Measurements from ENCODE around the gene ARID5B.

ARID5B gene

GRCh38 chr10:61933859-61934555, 32.5 kb downstream of the ARID5B start:
- no peaks in the 10 kb centered on the region for H3K4me1 ChIP-seq (ENCODE audit: control insufficient read depth, low read depth, low read length)
- H3K4me3 ChIP-seq (ENCODE audit: low read length), result no peak overlapping the region
- no peaks in the 10 kb centered on the region for H3K27me3 ChIP-seq (ENCODE audit: control insufficient read depth, insufficient read depth, low read length)
- H3K9ac ChIP-seq (ENCODE audit: low read length), result no peak overlapping the region
- no peak overlapping the region for H3K27ac ChIP-seq (ENCODE audit: low read length)
- no peaks in the 10 kb centered on the region for H3K9me3 ChIP-seq (ENCODE audit: control insufficient read depth, low read depth, low read length)
- H3K36me3 ChIP-seq (ENCODE audit: control insufficient read depth, low read depth, low read length), result no peaks in the 10 kb centered on the region

- no peaks in the 10 kb centered on the region for H3K36me3 ChIP-seq (ENCODE audit: control insufficient read depth, low read depth, low read length)
- no peaks in the 10 kb centered on the region for H3K4me1 ChIP-seq (ENCODE audit: control insufficient read depth, low read depth, low read length)
- H3K27me3 ChIP-seq (ENCODE audit: control insufficient read depth, insufficient read depth, low read length), result no peaks in the 10 kb centered on the region
- no peak overlapping the region for H3K9ac ChIP-seq (ENCODE audit: low read length)
- H3K9me3 ChIP-seq (ENCODE audit: control insufficient read depth, low read depth, low read length), result no peaks in the 10 kb centered on the region
- H3K27ac ChIP-seq (ENCODE audit: low read length), result no peak overlapping the region
- H3K4me3 ChIP-seq (ENCODE audit: low read length), result no peak overlapping the region
Observed at GRCh38 chr10:61935077-61935476, 33.6 kb downstream of the ARID5B start.

GRCh38 chr10:61936770-61937169, 35.3 kb downstream of the ARID5B start:
- no peak overlapping the region for H3K27ac ChIP-seq (ENCODE audit: low read length)
- H3K27me3 ChIP-seq (ENCODE audit: control insufficient read depth, insufficient read depth, low read length), result no peaks in the 10 kb centered on the region
- no peak overlapping the region for H3K4me3 ChIP-seq (ENCODE audit: low read length)
- no peak overlapping the region for H3K9ac ChIP-seq (ENCODE audit: low read length)
- no peaks in the 10 kb centered on the region for H3K9me3 ChIP-seq (ENCODE audit: control insufficient read depth, low read depth, low read length)
- no peaks in the 10 kb centered on the region for H3K36me3 ChIP-seq (ENCODE audit: control insufficient read depth, low read depth, low read length)
- no peaks in the 10 kb centered on the region for H3K4me1 ChIP-seq (ENCODE audit: control insufficient read depth, low read depth, low read length)

GRCh38 chr10:61937631-61938351, 36.3 kb downstream of the ARID5B start:
- H3K4me1 ChIP-seq (ENCODE audit: control insufficient read depth, low read depth, low read length), result no peaks in the 10 kb centered on the region
- no peak overlapping the region for H3K9ac ChIP-seq (ENCODE audit: low read length)
- no peak overlapping the region for H3K4me3 ChIP-seq (ENCODE audit: low read length)
- no peaks in the 10 kb centered on the region for H3K36me3 ChIP-seq (ENCODE audit: control insufficient read depth, low read depth, low read length)
- H3K9me3 ChIP-seq (ENCODE audit: control insufficient read depth, low read depth, low read length), result no peaks in the 10 kb centered on the region
- no peaks in the 10 kb centered on the region for H3K27me3 ChIP-seq (ENCODE audit: control insufficient read depth, insufficient read depth, low read length)
- no peak overlapping the region for H3K27ac ChIP-seq (ENCODE audit: low read length)

GRCh38 chr10:61939902-61940301, 38.4 kb downstream of the ARID5B start:
- Histone ChIP-seq H3K9ac (ENCODE audit: low read length) (no peak overlapping the region), H3K27ac (ENCODE audit: low read length) (no peak overlapping the region), H3K9me3 (ENCODE audit: control insufficient read depth, low read depth, low read length) (no peaks in the 10 kb centered on the region), H3K27me3 (ENCODE audit: control insufficient read depth, insufficient read depth, low read length) (no peaks in the 10 kb centered on the region), H3K4me1 (ENCODE audit: control insufficient read depth, low read depth, low read length) (no peaks in the 10 kb centered on the region), H3K4me3 (ENCODE audit: low read length) (no peak overlapping the region), H3K36me3 (ENCODE audit: control insufficient read depth, low read depth, low read length) (no peaks in the 10 kb centered on the region)

GRCh38 chr10:61941202-61941681, 39.7 kb downstream of the ARID5B start:
- no peak overlapping the region for H3K27ac ChIP-seq (ENCODE audit: low read length)
- no peaks in the 10 kb centered on the region for H3K36me3 ChIP-seq (ENCODE audit: control insufficient read depth, low read depth, low read length)
- no peak overlapping the region for H3K9ac ChIP-seq (ENCODE audit: low read length)
- no peaks in the 10 kb centered on the region for H3K4me1 ChIP-seq (ENCODE audit: control insufficient read depth, low read depth, low read length)
- no peaks in the 10 kb centered on the region for H3K27me3 ChIP-seq (ENCODE audit: control insufficient read depth, insufficient read depth, low read length)
- H3K4me3 ChIP-seq (ENCODE audit: low read length), result no peak overlapping the region
- H3K9me3 ChIP-seq (ENCODE audit: control insufficient read depth, low read depth, low read length), result no peaks in the 10 kb centered on the region

- Histone ChIP-seq H3K27me3 (ENCODE audit: control insufficient read depth, insufficient read depth, low read length) (no peaks in the 10 kb centered on the region), H3K4me3 (ENCODE audit: low read length) (no peak overlapping the region), H3K4me1 (ENCODE audit: control insufficient read depth, low read depth, low read length) (no peaks in the 10 kb centered on the region), H3K9ac (ENCODE audit: low read length) (no peak overlapping the region), H3K36me3 (ENCODE audit: control insufficient read depth, low read depth, low read length) (no peaks in the 10 kb centered on the region), H3K9me3 (ENCODE audit: control insufficient read depth, low read depth, low read length) (no peaks in the 10 kb centered on the region), H3K27ac (ENCODE audit: low read length) (no peak overlapping the region)
Observed at GRCh38 chr10:61942604-61943461, 41.3 kb downstream of the ARID5B start.

- no peak overlapping the region for H3K27ac ChIP-seq (ENCODE audit: low read length)
- H3K4me3 ChIP-seq (ENCODE audit: low read length), result no peak overlapping the region
- H3K9me3 ChIP-seq (ENCODE audit: control insufficient read depth, low read depth, low read length), result no peaks in the 10 kb centered on the region
- no peaks in the 10 kb centered on the region for H3K36me3 ChIP-seq (ENCODE audit: control insufficient read depth, low read depth, low read length)
- no peak overlapping the region for H3K9ac ChIP-seq (ENCODE audit: low read length)
- no peaks in the 10 kb centered on the region for H3K4me1 ChIP-seq (ENCODE audit: control insufficient read depth, low read depth, low read length)
- H3K27me3 ChIP-seq (ENCODE audit: control insufficient read depth, insufficient read depth, low read length), result no peaks in the 10 kb centered on the region
Observed at GRCh38 chr10:61943674-61944378, 42.3 kb downstream of the ARID5B start.

- Histone ChIP-seq H3K9ac (ENCODE audit: low read length) (no peak overlapping the region), H3K9me3 (ENCODE audit: control insufficient read depth, low read depth, low read length) (no peaks in the 10 kb centered on the region), H3K27me3 (ENCODE audit: control insufficient read depth, insufficient read depth, low read length) (no peaks in the 10 kb centered on the region), H3K4me3 (ENCODE audit: low read length) (no peak overlapping the region), H3K27ac (ENCODE audit: low read length) (no peak overlapping the region), H3K4me1 (ENCODE audit: control insufficient read depth, low read depth, low read length) (no peaks in the 10 kb centered on the region), H3K36me3 (ENCODE audit: control insufficient read depth, low read depth, low read length) (no peaks in the 10 kb centered on the region)
Observed at GRCh38 chr10:61944410-61945147, 43.1 kb downstream of the ARID5B start.

GRCh38 chr10:61949687-61950086, 48.2 kb downstream of the ARID5B start:
- no peaks in the 10 kb centered on the region for H3K27me3 ChIP-seq (ENCODE audit: control insufficient read depth, insufficient read depth, low read length)
- H3K9ac ChIP-seq (ENCODE audit: low read length), result no peak overlapping the region
- H3K36me3 ChIP-seq (ENCODE audit: control insufficient read depth, low read depth, low read length), result no peaks in the 10 kb centered on the region
- no peaks in the 10 kb centered on the region for H3K9me3 ChIP-seq (ENCODE audit: control insufficient read depth, low read depth, low read length)
- no peak overlapping the region for H3K4me3 ChIP-seq (ENCODE audit: low read length)
- H3K4me1 ChIP-seq (ENCODE audit: control insufficient read depth, low read depth, low read length), result no peaks in the 10 kb centered on the region
- H3K27ac ChIP-seq (ENCODE audit: low read length), result no peak overlapping the region

All from iPS-18a (cell line).